K562 (cell line): Measurements from ENCODE around the gene CUL5. TPM values are rescaled to one million over a fixed set of nuclear protein-coding genes. Genes with fewer than 3 reads are reported as not detected.

ENCODE experiments used
- ATAC-seq: fragments of 200-7000 bp; cut with Tn5 transposase; 3 replicates; pipeline ENCODE4 v1.9.1; 2020; ENCODE audit warnings: moderate library complexity
- BruUV-seq: library from RNA; stranded (reverse); fragments of 400-500 nt; replicated peaks from 2 replicates; lab custom pipeline; 2021; lab: Mats Ljungman, UMichigan
- CTCF ChIA-PET: fragments of 300-600 bp; formaldehyde crosslinking; extraction: SDS; loops from one replicate; lab custom pipeline; 2021; ENCODE audit warnings: low intra/inter-chr PET ratio; lab: Yijun Ruan, JAX
- POLR2A ChIA-PET: fragments of 300-600, 350-650 bp; sonication (Branson Sonifier 250); formaldehyde crosslinking; extraction: SDS; loops from one replicate; lab custom pipeline; 2021; ENCODE audit warnings: antibody characterized with exemption, inconsistent platforms; lab: Yijun Ruan, JAX
- DNase-seq, 4 experiments: peaks; one replicate each; pipeline versions ENCODE4 v3.0.0 to v3.0.0-alpha.2; 2011 to 2018; ENCODE audit warnings: low spot score in 3 of 4, mixed read lengths in 3 of 4; ENCODE audit errors: extremely low read depth in 1 of 4
- FAIRE-seq: peaks from 2 replicates; lab custom pipeline; 2011; peaks lifted over from hg19 to GRCh38; lab: Jason Lieb, UNC
- H2AFZ ChIP-seq: 2 replicates; pipeline ENCODE4 v1.6.0; 2011; ENCODE audit warnings: low read depth, low read length, control low read depth, inconsistent platforms
- H3K27ac ChIP-seq: fragments of 200-600 bp; 3 replicates; pipeline ENCODE4 v1.8.0; 2011; ENCODE audit warnings: low read depth, mild to moderate bottlenecking, control low read depth, inconsistent platforms, low read length, moderate library complexity, mixed read lengths; ENCODE audit errors: extremely low read depth
- H3K27me3 ChIP-seq, 2 experiments: fragments of 300-600 bp in 1 of 2; 2 replicates in 1 of 2; 3 replicates in 1 of 2; pipeline versions ENCODE4 v1.6.0 to v1.8.0; 2011; ENCODE audit warnings: inconsistent platforms in 2 of 2, low read length in 2 of 2, mild to moderate bottlenecking in 1 of 2, mixed read lengths in 1 of 2, moderate library complexity in 1 of 2; ENCODE audit not compliant: control insufficient read depth in 2 of 2, insufficient read depth in 2 of 2
- H3K36me3 ChIP-seq: fragments of 300-600 bp; 3 replicates; pipeline ENCODE4 v1.8.0; 2011; ENCODE audit warnings: mild to moderate bottlenecking, low read length, inconsistent platforms; ENCODE audit not compliant: control insufficient read depth, insufficient read depth
- H3K4me1 ChIP-seq, 2 experiments: fragments of 200-600 bp in 1 of 2; replicated peaks in 1 of 2; 2 replicates in 1 of 2; 3 replicates in 1 of 2; pipeline versions ENCODE4 v1.5.1 to v1.8.0; 2011; ENCODE audit warnings: inconsistent platforms in 2 of 2, low read length in 2 of 2, mild to moderate bottlenecking in 1 of 2, mixed read lengths in 1 of 2, moderate library complexity in 1 of 2; ENCODE audit not compliant: control insufficient read depth in 2 of 2, insufficient read depth in 2 of 2
- H3K4me2 ChIP-seq: 2 replicates; pipeline ENCODE4 v1.6.1; 2011; ENCODE audit warnings: low read length, control low read depth, inconsistent platforms, mixed read lengths; ENCODE audit not compliant: insufficient read depth
- H3K4me3 ChIP-seq: fragments of 200-600 bp; sonication (generic), shearing (Covaris generic); 2 replicates; pipeline ENCODE4 v1.5.1; 2016; ENCODE audit warnings: control low read depth, inconsistent platforms
- H3K79me2 ChIP-seq: fragments of 200-600 bp; 3 replicates; pipeline ENCODE4 v1.8.0; 2011; ENCODE audit warnings: low read length, inconsistent platforms; ENCODE audit not compliant: control insufficient read depth, insufficient read depth
- H3K9ac ChIP-seq, 2 experiments: 2 replicates each; pipeline versions ENCODE4 v1.6.0 to v1.6.1; 2011; ENCODE audit warnings: low read depth in 2 of 2, low read length in 2 of 2, control low read depth in 1 of 2, inconsistent platforms in 1 of 2, mild to moderate bottlenecking in 1 of 2, mixed read lengths in 1 of 2; ENCODE audit not compliant: insufficient read depth in 1 of 2
- H3K9me1 ChIP-seq: one replicate; pipeline ENCODE4 v1.6.0; 2011; ENCODE audit warnings: inconsistent platforms, mild to moderate bottlenecking, low read length, moderate library complexity; ENCODE audit not compliant: control insufficient read depth, insufficient read depth
- H3K9me3 ChIP-seq: replicated peaks from 2 replicates; pipeline ENCODE4 v1.5.1; 2011; ENCODE audit warnings: low read depth, low read length, inconsistent platforms; ENCODE audit not compliant: control insufficient read depth, insufficient read depth
- H4K20me1 ChIP-seq: replicated peaks from 2 replicates; pipeline ENCODE4 v1.6.1; 2011; ENCODE audit warnings: low read length, inconsistent platforms, mixed read lengths; ENCODE audit not compliant: control insufficient read depth, insufficient read depth
- ARID1B ChIP-seq: fragments of 450-650 bp; IDR thresholded peaks from 2 replicates; pipeline ENCODE4 v1.6.1; 2016; ENCODE audit warnings: antibody characterized with exemption, mild to moderate bottlenecking, inconsistent platforms
- CBFA2T2 ChIP-seq: fragments of 450-650 bp; conservative IDR thresholded peaks from 2 replicates; pipeline ENCODE4 v1.6.1; 2017; ENCODE audit warnings: mild to moderate bottlenecking
- CBFA2T3 ChIP-seq: fragments of 450-650 bp; IDR thresholded peaks from 2 replicates; pipeline ENCODE4 v1.6.1; 2017
- ERF ChIP-seq: fragments of 450-650 bp; formaldehyde crosslinking; IDR thresholded peaks from 2 replicates; pipeline ENCODE4 v1.4.0; 2020; ENCODE audit warnings: mild to moderate bottlenecking, mixed read lengths
- FUS ChIP-seq: fragments of 200-400 bp; formaldehyde crosslinking; optimal IDR thresholded peaks from 2 replicates; pipeline ENCODE3; 2017; ENCODE audit warnings: low read depth, low read length
- HEY1 ChIP-seq: fragments of 250-450 bp; sonication (Bioruptor Pico); IDR thresholded peaks from 2 replicates; pipeline ENCODE4 v1.5.0; 2020; ENCODE audit warnings: mild to moderate bottlenecking, moderate library complexity, borderline replicate concordance
- HLTF ChIP-seq: fragments of 450-650 bp; IDR thresholded peaks from 2 replicates; pipeline ENCODE4 v1.6.1; 2016
- HOXB6 ChIP-seq: fragments of 250-450 bp; sonication (Bioruptor Pico); IDR thresholded peaks from 2 replicates; pipeline ENCODE4 v1.5.1; 2022; ENCODE audit warnings: mild to moderate bottlenecking, borderline replicate concordance
- ILF3 ChIP-seq: fragments of 450-650 bp; IDR thresholded peaks from 2 replicates; pipeline ENCODE4 v1.6.1; 2018; ENCODE audit warnings: antibody characterized with exemption, mild to moderate bottlenecking, moderate library complexity, borderline replicate concordance
- NR3C1 ChIP-seq: sonication (generic); formaldehyde crosslinking; IDR thresholded peaks from 2 replicates; pipeline ENCODE4 v1.8.1; 2022; ENCODE audit warnings: missing genetic modification reagents
- NRF1 ChIP-seq, 2 experiments: fragments of 450-650 bp; IDR thresholded peaks in 1 of 2; conservative IDR thresholded peaks in 1 of 2; 2 replicates each; pipeline ENCODE4 v1.6.1; 2014; ENCODE audit warnings: mild to moderate bottlenecking in 2 of 2
- SMC3 ChIP-seq: conservative IDR thresholded peaks from 2 replicates; pipeline ENCODE4 v1.6.1; 2011; ENCODE audit warnings: low read depth, low read length, improper control_type of control experiment; ENCODE audit not compliant: insufficient read depth
- TAL1 ChIP-seq: fragments of 450-650 bp; IDR thresholded peaks from 2 replicates; pipeline ENCODE4 v1.6.1; 2016; ENCODE audit warnings: mild to moderate bottlenecking
- TCF3 ChIP-seq: sonication (generic); formaldehyde crosslinking; IDR thresholded peaks from 2 replicates; pipeline ENCODE4 v1.4.0; 2020; ENCODE audit warnings: mild to moderate bottlenecking, missing genetic modification reagents
- XRCC4 ChIP-seq: IDR thresholded peaks from one replicate; pipeline ENCODE4 v1.6.1; 2011; ENCODE audit not compliant: insufficient read depth, insufficient read length; ENCODE audit errors: extremely low read depth
- ZNF282 ChIP-seq: sonication (generic); formaldehyde crosslinking; IDR thresholded peaks from 2 replicates; pipeline ENCODE4 v1.8.1; 2023; ENCODE audit warnings: missing genetic modification reagents
- ZNF324 ChIP-seq: fragments of 250-450 bp; sonication (Bioruptor Pico); IDR thresholded peaks from 2 replicates; pipeline ENCODE4 v1.4.0; 2020; ENCODE audit warnings: mild to moderate bottlenecking
- ZNF586 ChIP-seq: fragments of 450-650 bp; formaldehyde crosslinking; conservative IDR thresholded peaks from 2 replicates; pipeline ENCODE4 v1.4.0; 2020; ENCODE audit warnings: mild to moderate bottlenecking, moderate library complexity
- WGBS: fragments of 100-300 bp; shearing (Covaris generic); methylation state at CpG from one replicate; pipeline ENCODE4 v1.1.6; 2016; ENCODE audit warnings: low coverage, mixed read lengths; ENCODE audit not compliant: insufficient coverage; ENCODE audit errors: missing lambda C conversion rate; 5-methylcytosine and 5-hydroxymethylcytosine counted together
- in situ Hi-C: fragments of 300-500 bp; cut with MboI; formaldehyde crosslinking; loops from 4 replicates; pipeline ENCODE4 v1.15.0; 2018; ENCODE audit warnings: inconsistent platforms, mixed read lengths
- intact Hi-C: fragments of 100-400 bp; cut with micrococcal nuclease; formaldehyde crosslinking; loops from 2 replicates; pipeline ENCODE4 v1.14.2; 2022
- polyA plus RNA-seq, 8 experiments: library from polyadenylated mRNA; depleted of rRNA in 4 of 8; stranded (reverse) in 5 of 8; unstranded in 3 of 8; fragments of >200 nt; fragmentation: Nextera tagmentation in 2 of 8; fragmentation: Illumina TruSeq in 1 of 8; extraction: Ambion mirVana in 2 of 8; extraction: Trizol in 1 of 8; gene quantifications; 2 replicates each; pipeline versions ENCODE4 v1.2.1 to v1.2.3, GENCODE V29; 2011 to 2014; ENCODE audit warnings: inconsistent platforms in 1 of 8, missing spikeins in 1 of 8
- total RNA-seq, 7 experiments: library from RNA; depleted of rRNA in 6 of 7; stranded (reverse); fragments of >200 nt in 6 of 7; fragmentation: Illumina TruSeq in 2 of 7; extraction: Trizol in 2 of 7; gene quantifications; 2 replicates each; pipeline versions ENCODE4 v1.2.1 to v1.2.3, GENCODE V29; 2011 to 2021; ENCODE audit warnings: low replicate concordance in 1 of 7
- TF ChIP-seq, protein P1 (sequence below): fragments of 250-450 bp; sonication (Bioruptor Pico); IDR thresholded peaks from 2 replicates; pipeline ENCODE4 v1.8.0; 2021; ENCODE audit warnings: mild to moderate bottlenecking, moderate library complexity
- TF ChIP-seq, protein P2 (sequence below): fragments of 250-450 bp; sonication (Bioruptor Pico); IDR thresholded peaks from 2 replicates; pipeline ENCODE4 v1.4.0; 2020
- TF ChIP-seq, protein P3 (sequence below): fragments of 450-650 bp; formaldehyde crosslinking; IDR thresholded peaks from 2 replicates; pipeline ENCODE4 v1.4.0; 2022; ENCODE audit warnings: mild to moderate bottlenecking, moderate library complexity

The CUL5 gene
- total and polyA plus RNA-seq, 9 of the 15 experiments (the other 6 are each of a cell fraction or from before 2014, with no cell fraction given), result 14.3 to 45.9 (median 23.0) TPM

DNA sequence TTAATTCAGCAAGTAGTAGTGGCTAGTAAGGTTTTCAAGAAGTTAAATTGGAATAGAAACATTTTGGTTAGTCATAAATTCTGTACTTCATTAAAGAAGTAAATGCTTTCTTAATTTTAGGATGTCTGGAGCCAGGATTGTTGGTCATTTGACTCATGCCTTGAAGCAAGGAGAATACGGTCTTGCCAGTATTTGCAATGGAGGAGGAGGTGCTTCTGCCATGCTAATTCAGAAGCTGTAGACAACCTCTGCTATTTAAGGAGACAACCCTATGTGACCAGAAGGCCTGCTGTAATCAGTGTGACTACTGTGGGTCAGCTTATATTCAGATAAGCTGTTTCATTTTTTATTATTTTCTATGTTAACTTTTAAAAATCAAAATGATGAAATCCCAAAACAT lies 138.5 kb downstream of the CUL5 start (continued):
- TF ChIP-seq, protein P1, sequence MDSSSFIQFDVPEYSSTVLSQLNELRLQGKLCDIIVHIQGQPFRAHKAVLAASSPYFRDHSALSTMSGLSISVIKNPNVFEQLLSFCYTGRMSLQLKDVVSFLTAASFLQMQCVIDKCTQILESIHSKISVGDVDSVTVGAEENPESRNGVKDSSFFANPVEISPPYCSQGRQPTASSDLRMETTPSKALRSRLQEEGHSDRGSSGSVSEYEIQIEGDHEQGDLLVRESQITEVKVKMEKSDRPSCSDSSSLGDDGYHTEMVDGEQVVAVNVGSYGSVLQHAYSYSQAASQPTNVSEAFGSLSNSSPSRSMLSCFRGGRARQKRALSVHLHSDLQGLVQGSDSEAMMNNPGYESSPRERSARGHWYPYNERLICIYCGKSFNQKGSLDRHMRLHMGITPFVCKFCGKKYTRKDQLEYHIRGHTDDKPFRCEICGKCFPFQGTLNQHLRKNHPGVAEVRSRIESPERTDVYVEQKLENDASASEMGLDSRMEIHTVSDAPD (CRISPR knock-in tag), result no peak
- TF ChIP-seq FUS (no peak), HOXB6 (CRISPR knock-in tag) (no peak), NR3C1 (no peak), HLTF (no peak), ZNF324 (CRISPR knock-in tag) (no peak), HEY1 (CRISPR knock-in tag) (no peak)
- TF ChIP-seq, protein P2, sequence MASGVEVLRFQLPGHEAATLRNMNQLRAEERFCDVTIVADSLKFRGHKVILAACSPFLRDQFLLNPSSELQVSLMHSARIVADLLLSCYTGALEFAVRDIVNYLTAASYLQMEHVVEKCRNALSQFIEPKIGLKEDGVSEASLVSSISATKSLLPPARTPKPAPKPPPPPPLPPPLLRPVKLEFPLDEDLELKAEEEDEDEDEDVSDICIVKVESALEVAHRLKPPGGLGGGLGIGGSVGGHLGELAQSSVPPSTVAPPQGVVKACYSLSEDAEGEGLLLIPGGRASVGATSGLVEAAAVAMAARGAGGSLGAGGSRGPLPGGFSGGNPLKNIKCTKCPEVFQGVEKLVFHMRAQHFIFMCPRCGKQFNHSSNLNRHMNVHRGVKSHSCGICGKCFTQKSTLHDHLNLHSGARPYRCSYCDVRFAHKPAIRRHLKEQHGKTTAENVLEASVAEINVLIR, result no peak

DNA sequence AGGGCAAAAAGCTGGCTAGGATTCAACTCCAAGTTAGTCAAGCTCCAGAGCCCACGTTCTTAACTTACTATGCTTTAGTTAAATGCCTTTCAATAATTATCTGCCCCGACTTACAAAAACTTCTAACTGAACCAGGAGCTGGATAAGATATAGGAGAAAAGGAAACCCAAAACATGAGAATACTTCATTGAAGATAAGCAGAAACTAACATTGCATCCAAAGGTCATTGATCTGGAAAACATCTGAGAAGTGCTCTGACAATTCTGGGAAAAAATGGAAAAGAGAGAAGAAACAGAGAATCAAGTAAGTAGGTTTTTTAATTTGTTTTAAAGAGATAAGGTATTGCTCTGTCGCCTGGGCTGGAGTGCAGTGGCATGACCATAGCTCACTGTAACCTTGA lies 139.9 kb downstream of the CUL5 start:
- Histone ChIP-seq H3K9ac (no peak overlapping the region), H3K27ac (peak overlapping the region; percentile 8; the same call in 1 of the 3 replicates), H3K4me2 (no peak overlapping the region), H3K27me3 (no peaks in the 10 kb centered on the region), H3K4me3 (no peak overlapping the region), H3K4me1 (peaks cover 0 to 4% of the 10 kb centered on the region in 2 experiments; a peak in 2 of 5 replicates), H3K36me3 (peaks cover 94% of the 10 kb centered on the region), H3K79me2 (no peaks in the 10 kb centered on the region), H3K9me1 (no peaks in the 10 kb centered on the region), H3K9me3 (no peaks in the 10 kb centered on the region), H4K20me1 (no peaks in the 10 kb centered on the region), H2AFZ (no peak overlapping the region)
- in situ Hi-C loops (no loop called here), intact Hi-C loops (loop anchor here (2.0 kb wide), 1 partner anchor 24 kb away; no protein-coding TSS in a partner anchor)
- ChIA-PET CTCF (no interaction called here), POLR2A (interaction anchor here (0.6 kb wide), 1 partner anchor 107 kb away, joined by 3 read pairs; no protein-coding TSS in a partner anchor)
- 7% methylated on average over 3 of the region's 3 CpGs for WGBS
- peak; percentile 43 for TF ChIP-seq TAL1
- TF ChIP-seq TCF3 (CRISPR knock-in tag), result peak; percentile 47; the same call in 1 of the 2 replicates
- no peak for TF ChIP-seq ZNF586
- 0 out of 2 replicates have a peak, but pooled peaks have one; percentile 35 for TF ChIP-seq ILF3
- TF ChIP-seq CBFA2T3, result peak; percentile 67
- no peak for TF ChIP-seq ZNF282 (CRISPR knock-in tag)
- no peak for TF ChIP-seq SMC3
- TF ChIP-seq, protein P3, sequence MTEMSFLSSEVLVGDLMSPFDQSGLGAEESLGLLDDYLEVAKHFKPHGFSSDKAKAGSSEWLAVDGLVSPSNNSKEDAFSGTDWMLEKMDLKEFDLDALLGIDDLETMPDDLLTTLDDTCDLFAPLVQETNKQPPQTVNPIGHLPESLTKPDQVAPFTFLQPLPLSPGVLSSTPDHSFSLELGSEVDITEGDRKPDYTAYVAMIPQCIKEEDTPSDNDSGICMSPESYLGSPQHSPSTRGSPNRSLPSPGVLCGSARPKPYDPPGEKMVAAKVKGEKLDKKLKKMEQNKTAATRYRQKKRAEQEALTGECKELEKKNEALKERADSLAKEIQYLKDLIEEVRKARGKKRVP (CRISPR knock-in tag), result no peak
- peak; percentile 74 for TF ChIP-seq ARID1B
- TF ChIP-seq CBFA2T2, result peak; percentile 43
- TF ChIP-seq ERF (CRISPR knock-in tag), result no peak
- TF ChIP-seq NRF1 (conservative IDR thresholded peaks at IDR 0.05 in 1 of 2, IDR thresholded peaks at IDR 0.05 in 1 of 2), result no peak
- TF ChIP-seq XRCC4, result no peak
- FAIRE-seq, result no peak
- no peak; the same call in 2 of the 3 replicates for ATAC-seq
- peak in 1 of 4 experiments; percentile 33 for DNase-seq
- BruUV-seq, result no TSS peak
